ENCODE data around the gene MYL7.

Gene MYL7

DNA sequence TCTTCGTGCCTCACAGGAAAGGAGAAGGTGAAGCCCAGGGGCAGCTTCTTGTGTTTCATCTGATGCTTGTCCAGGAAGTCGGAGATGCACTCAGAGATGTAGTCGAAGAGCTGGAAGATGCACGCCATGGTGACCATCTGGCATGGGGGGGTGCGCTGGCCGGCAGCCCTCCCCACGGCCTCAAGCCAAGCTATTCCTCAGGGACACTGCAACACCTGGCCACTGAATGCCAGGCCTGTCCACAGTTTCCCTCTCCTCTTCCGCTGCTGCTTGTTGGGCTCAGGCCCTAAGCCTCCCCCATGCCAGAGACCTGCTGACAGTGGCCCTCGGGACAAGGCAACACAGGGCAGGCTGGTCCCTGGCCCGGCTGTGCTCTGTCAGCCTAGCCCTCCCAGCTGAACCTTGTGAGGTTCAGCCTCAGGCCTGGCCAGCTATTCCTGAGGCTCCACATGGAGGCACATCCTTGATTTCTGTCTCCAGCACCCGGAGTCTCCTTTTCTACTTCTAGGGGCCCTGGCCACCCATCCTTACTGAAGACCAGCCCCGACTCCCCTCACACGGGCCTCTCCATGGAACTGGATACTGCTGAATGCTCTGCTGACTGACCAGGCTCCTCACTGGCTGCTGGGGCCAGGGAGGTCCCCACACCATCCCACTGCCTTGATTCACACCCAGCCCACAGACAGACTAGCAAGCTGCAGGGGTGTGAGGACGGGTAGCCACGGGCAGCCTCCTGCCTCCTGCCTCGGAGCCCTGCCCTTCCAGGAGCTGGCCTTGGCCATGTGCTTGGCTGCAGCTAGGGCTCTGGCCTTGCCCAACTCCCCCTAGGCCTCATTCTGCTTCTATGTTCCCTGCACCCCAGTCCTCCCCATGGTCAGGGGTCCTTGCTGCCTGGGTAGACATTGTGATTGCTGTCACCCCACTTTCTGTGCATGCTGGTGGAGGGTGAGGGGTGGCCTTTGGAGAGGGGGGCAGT, 10.1 kb upstream of the MYL7 start:
- DNase-seq (ENCODE audit: low read depth in 2 of 3, low spot score in 1 of 3), result no peak

DNA sequence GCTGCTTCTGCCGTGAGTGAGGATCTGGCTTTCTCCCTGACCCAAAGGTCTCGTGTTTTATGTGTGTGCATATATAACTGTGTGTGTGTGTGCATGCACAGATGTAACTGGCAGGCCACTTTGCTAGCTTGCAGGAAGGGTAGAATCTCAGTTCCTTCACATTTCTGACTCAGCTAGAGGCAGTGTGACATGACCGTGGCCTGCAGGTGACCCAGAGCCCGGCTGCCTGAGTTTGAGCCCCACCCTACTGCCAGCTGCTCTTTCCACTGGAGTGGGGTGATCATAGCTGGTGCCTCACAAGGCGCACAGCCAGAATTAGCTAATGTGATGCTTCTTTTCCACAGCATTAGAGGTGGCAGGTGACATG, 9.3 kb upstream of the MYL7 start:
- no peak for DNase-seq (ENCODE audit: low read depth in 2 of 3, low spot score in 1 of 3)

DNA sequence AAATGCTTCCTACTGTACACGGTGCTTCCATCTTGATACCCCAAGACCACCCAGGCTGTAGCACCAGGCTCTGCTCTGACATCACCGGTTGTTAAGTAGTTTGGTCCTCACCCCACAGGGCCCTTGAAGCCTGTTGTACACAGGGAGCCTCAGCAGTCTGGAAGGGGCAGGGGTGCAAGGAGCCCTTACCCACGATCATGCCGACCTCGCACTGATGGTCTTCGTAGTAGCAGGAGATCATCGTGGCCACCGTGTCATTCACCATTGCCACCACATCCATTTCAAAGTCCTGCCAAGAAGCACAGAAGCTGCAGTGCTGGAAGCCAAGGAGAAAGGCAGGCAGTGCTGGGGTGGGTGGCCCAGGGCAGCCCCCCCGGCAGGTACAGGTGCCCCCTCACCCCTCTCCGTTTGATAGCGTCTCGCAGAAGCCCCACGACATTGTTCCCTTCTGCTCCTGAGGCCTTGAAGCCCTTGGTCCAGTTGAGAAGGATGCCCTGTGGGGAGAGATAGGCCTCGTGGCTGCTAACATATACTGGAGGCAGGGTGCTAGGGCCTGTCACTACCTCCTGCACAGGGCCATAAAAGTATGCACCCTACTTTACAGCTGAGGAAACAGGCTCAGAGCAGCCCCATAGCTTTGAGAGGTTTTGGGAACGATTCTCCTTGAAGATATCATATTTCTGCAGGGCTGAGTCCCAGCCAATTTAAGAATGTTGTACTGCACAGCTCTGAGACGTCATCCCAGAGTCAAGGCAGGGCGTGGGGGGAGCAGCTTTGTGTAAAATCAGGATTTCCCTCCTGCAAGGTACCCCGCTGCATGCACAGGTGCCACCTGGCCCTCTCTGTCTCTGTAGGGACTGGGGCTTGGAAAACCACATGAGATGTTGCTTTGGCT, 8.7 kb upstream of the MYL7 start:
- no peak for DNase-seq (ENCODE audit: low read depth in 2 of 3, low spot score in 1 of 3)

DNA sequence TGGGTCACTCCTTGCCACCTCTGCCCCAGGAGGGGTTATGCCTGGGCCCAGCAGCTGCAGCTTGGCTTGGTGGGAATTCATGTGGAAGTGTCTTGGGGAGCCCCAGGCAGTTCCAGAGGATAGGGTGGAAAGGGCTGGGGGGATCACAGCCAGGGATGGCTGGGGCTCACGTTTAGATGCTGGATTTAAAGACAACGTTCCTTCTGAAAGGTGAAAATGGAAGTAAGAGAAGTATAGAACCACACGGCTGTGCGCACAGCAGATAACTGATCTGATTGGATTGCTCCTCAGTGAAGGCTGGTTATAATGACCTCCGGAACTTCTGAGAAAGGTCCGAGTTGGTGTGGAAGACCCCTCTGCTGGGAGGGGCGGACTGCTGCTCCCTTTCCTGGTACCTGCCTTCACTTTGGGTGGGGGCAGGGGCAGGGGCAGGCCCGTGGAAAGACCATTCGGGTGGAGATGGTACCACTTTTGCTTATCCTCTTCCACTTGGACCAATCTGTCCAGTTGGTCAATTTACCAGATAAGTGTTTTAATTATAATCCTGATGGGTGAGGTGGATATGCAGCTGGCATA, 7.9 kb upstream of the MYL7 start:
- no peak for DNase-seq (ENCODE audit: low read depth in 2 of 3, low spot score in 1 of 3)

DNA sequence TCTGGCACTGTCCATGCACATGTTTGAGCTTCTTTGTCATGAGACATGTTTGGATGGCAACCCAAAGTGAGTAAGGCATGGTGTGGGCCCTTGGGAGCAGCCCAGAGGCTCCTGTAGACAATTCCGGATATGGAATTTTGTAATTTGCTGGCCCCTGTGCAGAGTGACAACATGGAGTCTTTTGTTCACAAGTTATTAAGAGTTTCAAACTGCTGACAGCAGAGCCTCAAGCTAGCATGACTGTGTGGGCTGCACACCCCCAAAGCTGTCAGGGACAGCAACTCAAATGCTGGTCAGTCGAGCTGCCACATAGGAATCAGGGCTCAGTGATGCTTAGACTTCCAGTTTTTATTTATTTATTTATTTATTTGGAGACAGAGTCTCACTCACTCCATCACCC, 7.0 kb upstream of the MYL7 start:
- DNase-seq (ENCODE audit: low read depth in 2 of 3, low spot score in 1 of 3), result no peak

DNA sequence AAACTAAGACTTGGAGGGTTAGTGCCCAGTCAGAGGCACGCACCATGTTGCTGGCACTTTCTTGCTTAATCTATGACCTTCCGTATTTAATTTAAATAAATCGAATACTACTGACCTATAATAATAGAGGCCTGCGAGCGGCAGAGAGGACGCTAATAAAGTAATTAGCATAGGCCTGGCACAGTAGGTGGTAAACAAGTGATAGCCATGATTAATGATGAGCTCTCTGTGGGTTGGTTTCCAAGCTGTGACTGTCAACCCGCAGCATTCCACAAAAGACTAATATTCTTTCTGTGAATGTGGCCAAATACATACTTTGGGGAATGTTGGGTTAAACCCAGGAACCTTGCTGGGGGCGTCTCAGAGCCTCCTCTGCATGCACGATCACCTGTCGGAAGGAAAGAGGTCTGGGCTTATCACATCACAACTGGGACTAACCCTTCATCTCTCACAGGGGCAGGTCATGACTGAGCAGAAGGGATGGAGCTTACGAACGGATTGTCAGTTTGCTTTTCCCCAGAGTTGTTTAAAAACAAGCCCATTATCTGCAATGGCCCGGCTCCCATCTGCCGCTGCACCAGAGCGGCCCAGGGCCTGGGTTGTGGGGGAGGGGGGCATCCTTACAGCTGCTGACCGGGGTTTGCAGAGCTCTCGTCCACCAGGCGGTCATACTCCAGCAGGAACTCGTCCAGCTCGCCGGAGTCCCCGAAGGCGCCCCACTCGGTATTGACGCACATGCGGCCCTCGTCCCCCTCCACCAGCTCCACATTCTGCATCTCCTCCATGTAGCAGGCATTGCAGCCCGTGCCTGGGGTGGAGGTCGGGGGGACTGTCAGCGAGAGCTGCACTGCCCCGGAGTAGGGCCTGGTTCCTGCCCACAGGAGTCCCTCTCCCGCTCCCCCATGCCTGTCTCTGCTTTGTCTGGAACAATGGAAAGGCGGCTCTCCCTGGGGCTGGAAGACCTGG, 6.2 kb upstream of the MYL7 start:
- DNase-seq (ENCODE audit: low read depth in 2 of 3, low spot score in 1 of 3), result no peak

DNA sequence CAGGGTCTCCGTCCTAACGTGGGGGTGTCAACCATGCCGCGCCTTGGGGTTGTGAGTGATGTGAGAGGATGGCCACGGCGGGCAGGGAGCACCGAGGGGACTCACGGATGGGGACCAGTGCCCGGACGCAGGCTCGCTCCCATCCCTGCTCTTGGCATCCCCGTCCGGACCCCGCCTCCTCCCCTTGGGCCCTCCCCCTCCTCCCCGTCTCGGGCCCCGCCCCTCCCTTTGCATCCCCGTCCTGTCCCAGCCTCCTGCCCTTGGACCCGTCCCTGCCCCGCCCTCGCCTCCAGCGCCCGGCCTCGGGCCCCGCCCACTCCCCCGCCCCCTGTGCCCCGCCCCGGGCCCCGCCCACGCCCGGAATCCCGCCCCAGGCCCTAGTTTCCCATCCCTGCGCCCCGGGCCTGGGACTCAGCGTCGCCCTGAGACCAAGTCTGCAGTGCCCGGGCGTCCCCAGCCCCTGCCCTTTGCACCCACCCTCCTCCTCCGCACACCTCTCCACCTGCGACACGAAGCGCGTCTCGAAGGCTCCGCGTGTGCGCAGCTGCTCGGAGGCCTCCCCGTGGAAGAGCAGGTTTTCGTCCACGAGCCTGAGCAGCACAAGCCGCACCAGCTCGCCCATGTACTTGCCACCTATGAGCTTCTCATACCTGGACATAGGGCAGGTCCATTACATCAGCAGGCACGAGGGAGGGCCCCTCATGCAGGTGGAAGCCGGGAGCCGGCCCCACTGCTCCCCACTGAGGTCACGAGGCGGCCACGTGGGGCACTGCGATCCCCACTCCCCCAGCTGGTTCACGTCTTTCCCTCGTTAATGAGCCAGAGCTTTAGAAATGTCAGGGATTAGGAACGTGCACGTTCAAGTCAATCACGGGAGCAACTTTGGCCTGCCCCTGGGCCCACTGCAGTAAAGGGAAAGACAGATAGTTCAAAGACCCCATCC, 5.1 kb upstream of the MYL7 start:
- peak; percentile 48 to 70 (median 63) for DNase-seq (ENCODE audit: low read depth in 2 of 3, low spot score in 1 of 3)

DNA sequence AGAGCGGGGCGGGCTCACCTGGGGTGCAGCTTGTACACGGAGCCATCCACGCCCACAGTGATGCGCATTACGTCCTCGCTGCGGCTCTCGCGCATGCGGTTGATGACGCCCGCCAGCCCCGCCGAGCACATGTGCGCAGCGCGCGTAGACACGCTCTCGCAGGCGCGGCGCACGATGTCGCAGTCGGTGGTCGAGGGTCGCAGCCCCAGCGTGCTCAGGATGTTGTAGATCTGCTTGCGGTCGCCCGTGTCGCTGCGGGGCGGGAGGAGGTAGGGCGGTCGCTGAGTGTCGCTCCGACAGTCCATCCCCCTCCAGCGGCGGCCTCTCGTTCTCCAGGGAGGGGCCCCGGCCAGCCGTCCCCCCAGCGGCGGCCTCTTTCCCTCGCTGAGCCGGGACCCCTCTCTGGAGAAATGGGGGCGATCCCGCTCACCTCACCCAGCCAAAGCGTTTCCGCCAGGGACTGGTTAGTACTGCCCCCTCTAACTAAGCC, 4.4 kb upstream of the MYL7 start:
- peak; percentile 23 to 31 (median 30) for DNase-seq (ENCODE audit: low read depth in 2 of 3, low spot score in 1 of 3)

DNA sequence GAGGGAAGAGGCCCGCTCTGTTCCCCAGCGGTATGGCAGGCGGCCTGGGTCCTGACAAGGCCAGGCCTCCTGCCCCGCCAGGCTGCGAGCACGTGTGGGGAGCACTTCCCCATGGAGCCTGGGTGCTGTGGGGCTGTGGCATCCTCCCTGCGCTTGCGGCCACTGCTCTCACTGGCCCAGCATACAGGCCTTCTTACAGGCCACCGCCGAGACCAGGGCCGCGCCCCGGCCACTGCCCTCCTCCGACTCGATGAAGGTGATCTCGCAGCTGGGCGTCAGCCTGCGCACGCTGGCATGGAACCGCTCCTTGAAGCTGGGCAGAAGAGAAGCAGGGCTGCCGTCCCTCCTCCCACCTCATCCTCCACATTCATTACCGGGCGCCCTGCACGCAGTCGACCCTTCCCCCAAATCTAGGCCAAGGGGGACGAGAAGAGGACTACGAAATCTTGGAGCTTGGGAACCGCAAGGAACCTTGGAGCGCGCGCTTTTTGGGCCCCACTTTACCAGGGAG, 3.9 kb upstream of the MYL7 start:
- no peak for DNase-seq (ENCODE audit: low read depth in 2 of 3, low spot score in 1 of 3)

DNA sequence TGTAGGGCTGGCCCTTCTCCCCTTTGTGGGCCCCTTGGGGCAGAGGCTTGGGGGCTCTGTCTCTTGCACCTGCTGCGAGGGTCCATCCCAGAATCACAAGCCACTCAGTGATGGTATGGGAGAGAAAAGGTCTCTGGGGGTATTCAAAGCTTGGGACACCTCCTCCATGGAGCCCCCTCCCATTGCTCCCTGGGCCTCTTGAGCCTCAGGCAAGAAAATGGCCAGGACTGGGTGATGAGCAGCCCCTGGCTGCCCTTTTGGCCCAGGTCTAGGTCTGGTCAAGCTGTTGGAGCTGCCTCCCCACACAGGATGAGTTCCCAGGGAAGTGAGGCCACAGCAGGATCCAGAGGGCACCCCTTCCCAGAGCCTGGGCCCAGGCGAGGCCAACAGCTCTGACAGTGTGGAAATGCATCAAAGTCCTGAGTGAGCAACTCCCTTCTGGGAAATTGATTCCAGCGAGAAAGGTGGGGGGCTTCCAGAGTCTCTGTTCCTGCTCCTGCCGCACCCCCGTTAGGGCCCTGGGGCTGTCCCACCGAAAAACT, 3.4 kb upstream of the MYL7 start:
- DNase-seq (ENCODE audit: low read depth in 2 of 3, low spot score in 1 of 3), result no peak

DNA sequence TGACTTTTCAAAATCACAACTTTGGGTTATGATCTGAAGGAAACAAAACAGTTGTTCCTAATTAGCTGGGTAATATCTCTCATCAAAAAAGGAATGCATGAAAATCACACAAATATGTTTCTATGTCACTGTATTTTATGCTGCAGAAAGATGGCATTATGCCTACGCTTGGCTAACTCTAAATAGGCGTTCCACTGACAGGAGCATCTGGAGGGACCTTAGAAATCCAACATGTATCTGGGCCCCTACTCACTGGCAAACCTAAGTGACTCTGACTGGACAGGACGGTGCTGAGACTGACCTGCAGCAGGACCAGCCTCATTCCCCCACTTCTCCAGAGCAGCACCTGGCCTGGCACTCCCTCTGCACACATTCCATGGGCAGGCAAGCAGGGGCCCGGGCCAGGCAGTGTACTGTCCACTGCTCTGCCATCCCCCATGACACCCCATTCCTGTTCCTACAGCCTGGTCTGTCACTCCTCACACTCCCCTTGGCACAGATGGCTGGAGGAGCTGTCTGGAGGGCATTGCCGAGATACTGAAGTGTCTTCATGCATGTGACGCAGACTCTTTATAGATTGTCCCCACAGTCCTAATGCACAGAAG, 2.6 kb upstream of the MYL7 start:
- DNase-seq (ENCODE audit: low read depth in 2 of 3, low spot score in 1 of 3), result no peak

DNA sequence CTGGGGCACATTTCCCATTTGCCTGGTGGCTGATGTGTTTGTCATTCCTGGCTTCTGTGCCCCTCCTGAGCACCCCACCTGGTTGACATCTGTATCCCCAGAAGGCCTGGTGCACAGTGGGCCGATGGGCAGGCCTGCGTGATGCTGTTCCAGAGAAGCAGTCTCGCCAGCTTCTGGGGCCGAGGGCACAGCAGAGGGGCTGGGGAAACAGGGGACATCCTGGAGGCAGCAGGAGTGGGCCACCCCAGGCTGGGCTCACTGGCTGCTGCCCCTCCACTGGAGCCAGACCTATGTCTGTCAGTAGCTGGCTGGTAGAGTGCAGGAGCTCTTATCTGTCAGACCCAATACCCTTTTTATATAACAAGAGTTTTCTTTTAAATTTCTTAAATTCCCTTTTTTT, 896 bp upstream of the MYL7 start:
- DNase-seq (ENCODE audit: low read depth in 2 of 3, low spot score in 1 of 3), result no peak

DNA sequence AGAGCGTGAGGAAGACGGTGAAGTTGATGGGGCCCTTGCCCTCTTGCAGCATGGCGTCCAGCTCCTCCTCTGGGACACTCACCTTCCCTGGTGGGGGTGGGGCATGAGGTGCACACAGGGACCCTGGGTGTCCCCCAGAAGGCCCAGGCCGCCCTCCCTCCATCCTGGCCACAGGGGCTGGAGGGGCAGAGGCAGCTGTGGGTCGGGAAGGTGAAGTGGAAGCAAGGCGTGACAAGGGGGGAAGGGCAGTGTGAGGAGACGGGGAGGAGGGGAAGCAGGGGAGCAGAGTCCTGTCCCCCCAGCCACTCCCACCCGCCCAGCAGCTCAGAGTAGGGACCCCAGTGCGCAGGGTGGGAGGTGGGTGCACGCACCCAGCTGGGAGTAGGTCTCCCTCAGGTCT, 791 bp downstream of the MYL7 start:
- no peak for DNase-seq (ENCODE audit: low read depth in 2 of 3, low spot score in 1 of 3)

DNA sequence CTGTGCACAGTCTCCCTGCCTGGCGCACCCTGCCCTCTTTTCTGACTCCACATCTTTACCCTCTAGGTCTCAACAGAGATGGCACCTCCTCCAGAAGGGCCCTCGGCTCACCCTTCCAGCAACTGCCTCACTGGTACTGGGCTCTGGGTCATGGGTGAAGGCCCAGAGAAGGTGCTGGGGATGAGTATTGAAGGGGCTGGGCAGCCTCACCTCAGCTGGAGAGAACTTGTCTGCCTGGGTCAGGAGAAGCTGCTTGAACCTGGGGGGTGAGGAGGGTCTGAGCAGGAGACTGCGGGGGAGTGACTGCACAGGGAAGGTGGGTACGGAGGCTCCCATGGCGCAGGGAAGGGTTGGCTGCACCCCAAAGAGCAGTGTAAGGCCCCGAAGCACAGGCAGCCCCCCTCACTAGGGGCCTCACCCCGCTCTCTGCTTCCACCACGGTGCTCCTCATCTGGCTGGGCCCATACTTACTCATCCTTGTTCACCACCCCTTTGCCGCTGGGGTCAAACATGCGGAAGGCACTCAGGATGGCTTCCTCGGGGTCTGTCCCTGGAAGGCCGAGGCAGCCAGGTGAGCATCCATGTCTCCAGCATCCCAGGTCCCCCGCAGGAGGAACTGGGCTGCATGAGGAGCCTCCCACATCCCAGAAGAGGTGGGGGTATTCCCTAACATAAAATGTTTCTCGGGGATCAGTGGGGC, 1.7 kb downstream of the MYL7 start:
- no peak for DNase-seq (ENCODE audit: low read depth in 2 of 3, low spot score in 1 of 3)

DNA sequence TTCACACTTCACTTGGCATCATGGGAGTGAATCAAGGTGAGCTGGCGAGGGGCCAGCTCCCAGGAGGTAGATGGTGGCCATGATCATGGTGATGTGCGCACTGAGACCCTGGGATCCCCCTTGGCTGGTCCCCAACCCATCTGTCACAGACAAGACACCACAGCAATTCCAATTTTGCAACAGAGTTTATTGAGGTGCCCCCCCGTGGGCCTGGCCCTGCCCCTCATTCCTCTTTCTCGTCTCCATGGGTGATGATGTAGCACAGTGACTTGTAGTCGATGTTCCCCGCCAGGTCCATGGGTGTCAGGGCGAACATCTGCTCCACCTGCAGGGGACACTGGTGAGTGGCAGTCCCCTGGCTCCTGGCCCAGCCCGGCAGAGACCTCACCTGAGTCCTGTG, 2.4 kb downstream of the MYL7 start:
- no peak for DNase-seq (ENCODE audit: low read depth in 2 of 3, low spot score in 1 of 3)

DNA sequence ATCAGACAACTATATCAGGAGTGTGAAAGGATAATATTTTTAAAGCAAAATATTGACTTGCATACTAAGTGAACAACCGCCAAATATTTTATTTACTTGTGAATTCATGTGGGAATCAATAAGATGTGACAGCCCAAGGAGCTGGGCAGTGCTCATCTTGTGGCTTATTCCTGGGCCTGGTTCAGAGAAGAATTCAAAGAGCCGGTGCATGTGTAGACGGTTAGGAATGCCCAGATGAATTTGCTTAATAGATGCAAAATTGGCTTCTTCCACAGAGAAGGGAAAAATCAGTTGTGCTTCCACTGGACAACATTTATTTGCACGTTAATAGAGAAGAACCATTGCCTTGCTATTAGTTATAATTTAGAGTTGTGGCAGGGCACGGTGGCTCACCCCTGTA, 4.4 kb downstream of the MYL7 start:
- no peak for DNase-seq (ENCODE audit: low read depth in 2 of 3, low spot score in 1 of 3)

DNA sequence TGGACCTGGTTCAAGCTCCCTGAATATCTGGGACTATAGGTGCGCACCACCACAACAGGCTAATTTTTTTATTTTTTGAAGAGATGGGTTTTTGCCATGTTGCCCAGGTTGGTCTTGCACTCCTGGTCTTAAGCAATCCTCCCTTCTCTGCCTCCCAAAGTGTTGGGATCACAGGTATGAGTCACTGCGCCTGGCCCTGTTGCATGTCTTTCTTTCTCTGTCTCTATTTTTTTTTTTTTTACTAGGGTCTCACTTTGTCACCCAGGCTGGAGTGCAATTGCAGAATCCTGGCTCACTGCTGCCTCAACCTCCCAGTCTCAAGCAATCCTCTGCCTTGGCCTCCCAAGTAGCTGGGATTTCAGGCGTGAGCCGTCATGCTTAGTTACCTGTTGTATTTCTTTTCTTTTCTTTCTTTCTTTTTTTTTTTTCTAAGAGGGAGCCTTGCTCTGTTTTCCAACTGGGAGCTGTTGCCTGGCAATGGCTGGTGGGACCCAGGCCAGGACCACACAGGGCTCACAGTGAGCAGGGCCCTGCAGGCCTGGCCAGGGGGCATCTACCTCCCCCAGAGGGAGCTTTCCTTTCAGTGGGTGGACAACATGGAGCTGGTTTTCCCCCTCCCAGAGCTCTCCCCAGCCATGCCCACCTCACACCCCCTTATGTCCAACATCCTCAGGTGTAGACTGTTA, 6.0 kb downstream of the MYL7 start:
- no peak for DNase-seq (ENCODE audit: low read depth in 2 of 3, low spot score in 1 of 3)

All from stimulated activated CD4-positive, alpha-beta T cell treated with anti-CD3 and anti-CD28 coated beads, Interleukin-12 subunit alpha, Interleukin-12 subunit beta, amount 100 ng/mL, for 48 hours (primary cell).